ENCODE measurements around the gene TGIF2.

DNA sequence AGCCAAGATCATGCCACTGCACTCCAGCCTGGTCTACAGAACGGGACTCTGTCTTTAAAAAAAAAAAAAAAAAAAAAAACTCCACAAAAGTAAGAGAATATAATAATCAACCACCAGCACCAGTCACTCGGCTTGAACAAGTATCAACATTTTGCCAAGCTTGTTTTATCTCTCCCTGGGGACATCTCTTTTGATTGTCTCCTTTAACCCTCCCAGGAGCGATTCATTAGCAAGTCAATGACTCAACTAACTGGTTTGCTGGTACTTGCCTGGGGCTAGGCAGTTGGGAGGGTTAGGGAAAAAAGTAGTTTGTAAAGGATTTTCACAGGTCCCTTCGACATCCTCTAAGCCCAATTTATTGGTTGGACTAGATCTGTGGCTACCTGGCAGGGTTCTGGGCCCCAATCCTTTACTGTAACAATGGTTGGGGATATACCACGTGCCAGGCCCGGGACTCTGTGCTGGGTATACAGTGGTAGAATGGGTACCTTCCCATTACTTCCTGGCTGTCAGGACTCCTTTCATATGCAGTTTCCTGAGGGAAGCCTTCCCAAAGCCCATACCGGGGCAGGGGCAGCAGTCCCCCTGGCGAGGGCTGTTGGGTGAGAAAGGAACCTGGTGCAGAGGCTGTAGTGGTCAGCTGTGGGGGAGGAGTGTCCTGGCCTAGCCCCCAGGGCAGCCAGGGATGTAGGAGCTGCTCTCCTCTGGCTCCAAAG lies 12.2 kb downstream of the TGIF2 start:
- TF ChIP-seq NR2C2 (CRISPR knock-in tag; IDR thresholded peaks at IDR 0.05) (no peak), SP1 (CRISPR knock-in tag; conservative IDR thresholded peaks at IDR 0.05) (peak; percentile 66; the same call in 1 of the 2 replicates), CREM (CRISPR knock-in tag; IDR thresholded peaks at IDR 0.05) (no peak), NFYB (CRISPR knock-in tag; conservative IDR thresholded peaks at IDR 0.05; ENCODE audit: low read depth) (no peak), TEAD4 (CRISPR knock-in tag; IDR thresholded peaks at IDR 0.05) (no peak), ESRRA (CRISPR knock-in tag; IDR thresholded peaks at IDR 0.05; ENCODE audit: borderline replicate concordance) (no peak), TP53 (CRISPR knock-in tag; IDR thresholded peaks at IDR 0.05) (0 out of 2 replicates have a peak, but pooled peaks have one; percentile 29)
- TF ChIP-seq, protein P1, sequence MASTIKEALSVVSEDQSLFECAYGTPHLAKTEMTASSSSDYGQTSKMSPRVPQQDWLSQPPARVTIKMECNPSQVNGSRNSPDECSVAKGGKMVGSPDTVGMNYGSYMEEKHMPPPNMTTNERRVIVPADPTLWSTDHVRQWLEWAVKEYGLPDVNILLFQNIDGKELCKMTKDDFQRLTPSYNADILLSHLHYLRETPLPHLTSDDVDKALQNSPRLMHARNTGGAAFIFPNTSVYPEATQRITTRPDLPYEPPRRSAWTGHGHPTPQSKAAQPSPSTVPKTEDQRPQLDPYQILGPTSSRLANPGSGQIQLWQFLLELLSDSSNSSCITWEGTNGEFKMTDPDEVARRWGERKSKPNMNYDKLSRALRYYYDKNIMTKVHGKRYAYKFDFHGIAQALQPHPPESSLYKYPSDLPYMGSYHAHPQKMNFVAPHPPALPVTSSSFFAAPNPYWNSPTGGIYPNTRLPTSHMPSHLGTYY (CRISPR knock-in tag; IDR thresholded peaks at IDR 0.05), result no peak
- TF ChIP-seq, protein P2, sequence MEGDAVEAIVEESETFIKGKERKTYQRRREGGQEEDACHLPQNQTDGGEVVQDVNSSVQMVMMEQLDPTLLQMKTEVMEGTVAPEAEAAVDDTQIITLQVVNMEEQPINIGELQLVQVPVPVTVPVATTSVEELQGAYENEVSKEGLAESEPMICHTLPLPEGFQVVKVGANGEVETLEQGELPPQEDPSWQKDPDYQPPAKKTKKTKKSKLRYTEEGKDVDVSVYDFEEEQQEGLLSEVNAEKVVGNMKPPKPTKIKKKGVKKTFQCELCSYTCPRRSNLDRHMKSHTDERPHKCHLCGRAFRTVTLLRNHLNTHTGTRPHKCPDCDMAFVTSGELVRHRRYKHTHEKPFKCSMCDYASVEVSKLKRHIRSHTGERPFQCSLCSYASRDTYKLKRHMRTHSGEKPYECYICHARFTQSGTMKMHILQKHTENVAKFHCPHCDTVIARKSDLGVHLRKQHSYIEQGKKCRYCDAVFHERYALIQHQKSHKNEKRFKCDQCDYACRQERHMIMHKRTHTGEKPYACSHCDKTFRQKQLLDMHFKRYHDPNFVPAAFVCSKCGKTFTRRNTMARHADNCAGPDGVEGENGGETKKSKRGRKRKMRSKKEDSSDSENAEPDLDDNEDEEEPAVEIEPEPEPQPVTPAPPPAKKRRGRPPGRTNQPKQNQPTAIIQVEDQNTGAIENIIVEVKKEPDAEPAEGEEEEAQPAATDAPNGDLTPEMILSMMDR (IDR thresholded peaks at IDR 0.05), result no peak
- TF ChIP-seq, protein P3, sequence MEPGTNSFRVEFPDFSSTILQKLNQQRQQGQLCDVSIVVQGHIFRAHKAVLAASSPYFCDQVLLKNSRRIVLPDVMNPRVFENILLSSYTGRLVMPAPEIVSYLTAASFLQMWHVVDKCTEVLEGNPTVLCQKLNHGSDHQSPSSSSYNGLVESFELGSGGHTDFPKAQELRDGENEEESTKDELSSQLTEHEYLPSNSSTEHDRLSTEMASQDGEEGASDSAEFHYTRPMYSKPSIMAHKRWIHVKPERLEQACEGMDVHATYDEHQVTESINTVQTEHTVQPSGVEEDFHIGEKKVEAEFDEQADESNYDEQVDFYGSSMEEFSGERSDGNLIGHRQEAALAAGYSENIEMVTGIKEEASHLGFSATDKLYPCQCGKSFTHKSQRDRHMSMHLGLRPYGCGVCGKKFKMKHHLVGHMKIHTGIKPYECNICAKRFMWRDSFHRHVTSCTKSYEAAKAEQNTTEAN (CRISPR knock-in tag; IDR thresholded peaks at IDR 0.05), result no peak
- TF ChIP-seq, protein P4, sequence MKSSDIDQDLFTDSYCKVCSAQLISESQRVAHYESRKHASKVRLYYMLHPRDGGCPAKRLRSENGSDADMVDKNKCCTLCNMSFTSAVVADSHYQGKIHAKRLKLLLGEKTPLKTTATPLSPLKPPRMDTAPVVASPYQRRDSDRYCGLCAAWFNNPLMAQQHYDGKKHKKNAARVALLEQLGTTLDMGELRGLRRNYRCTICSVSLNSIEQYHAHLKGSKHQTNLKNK (CRISPR knock-in tag; IDR thresholded peaks at IDR 0.05), result no peak
